Nephron (organoid): Measurements from ENCODE around the gene SYNGR2.

Experiments
- H3K27ac Mint-ChIP-seq, 3 experiments: 2 replicates each; pipeline ENCODE4 v1.8.0; 2020; ENCODE audit warnings: mixed read lengths in 3 of 3, mild to moderate bottlenecking in 2 of 3, moderate library complexity in 1 of 3
- H3K27me3 Mint-ChIP-seq: 2 replicates; pipeline ENCODE4 v1.8.0; 2021; ENCODE audit warnings: low read depth, mild to moderate bottlenecking, moderate library complexity, mixed read lengths
- H3K36me3 Mint-ChIP-seq: 2 replicates; pipeline ENCODE4 v1.8.0; 2020; ENCODE audit warnings: low read depth, mixed read lengths
- H3K4me1 Mint-ChIP-seq: 2 replicates; pipeline ENCODE4 v1.8.0; 2020; ENCODE audit warnings: mixed read lengths
- H3K4me3 Mint-ChIP-seq, 3 experiments: 2 replicates each; pipeline ENCODE4 v1.8.0; 2020; ENCODE audit warnings: mild to moderate bottlenecking in 3 of 3, mixed read lengths in 3 of 3, moderate library complexity in 2 of 3
- H3K9me3 Mint-ChIP-seq: 2 replicates; pipeline ENCODE4 v1.8.0; 2020; ENCODE audit warnings: mixed read lengths
- CTCF ChIP-seq, 3 experiments: fragments of 200-600 bp; sonication (generic); IDR thresholded peaks; one replicate each; pipeline ENCODE4 v1.5.0; 2021; ENCODE audit warnings: antibody characterized with exemption in 3 of 3; ENCODE audit not compliant: unreplicated experiment in 3 of 3

The SYNGR2 gene

GRCh38 chr17:78154903-78155811, 13.2 kb upstream of the SYNGR2 start:
- Mint-ChIP-seq H3K4me1 (peaks cover 5% of the 10 kb centered on the region), H3K27me3 (no peaks in the 10 kb centered on the region), H3K4me3 (no peak overlapping the region), H3K27ac (peak overlapping the region; percentile 20 to 76 (median 68)), H3K36me3 (no peaks in the 10 kb centered on the region), H3K9me3 (no peaks in the 10 kb centered on the region)
- no peak for TF ChIP-seq CTCF (IDR thresholded peaks at IDR 0.05; ENCODE audit: unreplicated experiment in 3 of 3)

GRCh38 chr17:78159575-78160158, 8.7 kb upstream of the SYNGR2 start:
- H3K4me1 Mint-ChIP-seq: no peaks in the 10 kb centered on the region
- TF ChIP-seq CTCF (IDR thresholded peaks at IDR 0.05; ENCODE audit: unreplicated experiment in 3 of 3): no peak
- no peaks in the 10 kb centered on the region for H3K36me3 Mint-ChIP-seq
- peak overlapping the region in 1 of 3 experiments; percentile 20 for H3K27ac Mint-ChIP-seq
- H3K27me3 Mint-ChIP-seq: peaks cover 5% of the 10 kb centered on the region
- H3K9me3 Mint-ChIP-seq: no peaks in the 10 kb centered on the region
- no peak overlapping the region for H3K4me3 Mint-ChIP-seq

- peaks cover 5% of the 10 kb centered on the region for H3K27me3 Mint-ChIP-seq
- no peak overlapping the region for H3K27ac Mint-ChIP-seq
- no peak for TF ChIP-seq CTCF (IDR thresholded peaks at IDR 0.05; ENCODE audit: unreplicated experiment in 3 of 3)
- no peaks in the 10 kb centered on the region for H3K4me1 Mint-ChIP-seq
- H3K36me3 Mint-ChIP-seq: no peaks in the 10 kb centered on the region
- no peaks in the 10 kb centered on the region for H3K9me3 Mint-ChIP-seq
- H3K4me3 Mint-ChIP-seq: peak overlapping the region in 2 of 3 experiments; percentile 11 to 26
Measured at GRCh38 chr17:78163881-78164747, 4.3 kb upstream of the SYNGR2 start.

GRCh38 chr17:78164748-78165607, 3.4 kb upstream of the SYNGR2 start:
- H3K36me3 Mint-ChIP-seq: no peaks in the 10 kb centered on the region
- H3K27ac Mint-ChIP-seq: no peak overlapping the region
- no peaks in the 10 kb centered on the region for H3K4me1 Mint-ChIP-seq
- H3K4me3 Mint-ChIP-seq: no peak overlapping the region
- H3K27me3 Mint-ChIP-seq: peaks cover 5% of the 10 kb centered on the region
- H3K9me3 Mint-ChIP-seq: no peaks in the 10 kb centered on the region
- TF ChIP-seq CTCF (IDR thresholded peaks at IDR 0.05; ENCODE audit: unreplicated experiment in 3 of 3): no peak

- Mint-ChIP-seq H3K4me3 (peak overlapping the region in 1 of 3 experiments; percentile 15), H3K27me3 (peaks cover 4% of the 10 kb centered on the region)
Measured at GRCh38 chr17:78166416-78166815, 2.0 kb upstream of the SYNGR2 start.

More at GRCh38 chr17:78166416-78166815, 2.0 kb upstream of the SYNGR2 start:
- no peaks in the 10 kb centered on the region for H3K4me1 Mint-ChIP-seq
- no peaks in the 10 kb centered on the region for H3K9me3 Mint-ChIP-seq
- H3K36me3 Mint-ChIP-seq: no peaks in the 10 kb centered on the region
- H3K27ac Mint-ChIP-seq: no peak overlapping the region
- TF ChIP-seq CTCF (IDR thresholded peaks at IDR 0.05; ENCODE audit: unreplicated experiment in 3 of 3): no peak
